Stimulated activated CD4-positive, alpha-beta T cell treated with anti-CD3 and anti-CD28 coated beads, Interleukin-15, amount 100 ng/mL, for 1 hour (primary cell): ENCODE results near the gene IDI2.

Experiments
- DNase-seq, 2 donors: peaks; one replicate each; pipeline ENCODE4 v3.0.0-alpha.2; 2020; ENCODE audit warnings: low read depth in 1 of 2, low spot score in 1 of 2

Gene IDI2

GRCh38 chr10:983971-984655 is 41.5 kb downstream of the IDI2 start:
- no peak for DNase-seq

- DNase-seq: no peak
These were observed 42.3 kb downstream of the IDI2 start for GRCh38 chr10:983401-983800.

GRCh38 chr10:980468-981093 is 45.1 kb downstream of the IDI2 start:
- DNase-seq: no peak

- DNase-seq: no peak
These were observed 46.7 kb downstream of the IDI2 start for GRCh38 chr10:978826-979421.

DNA sequence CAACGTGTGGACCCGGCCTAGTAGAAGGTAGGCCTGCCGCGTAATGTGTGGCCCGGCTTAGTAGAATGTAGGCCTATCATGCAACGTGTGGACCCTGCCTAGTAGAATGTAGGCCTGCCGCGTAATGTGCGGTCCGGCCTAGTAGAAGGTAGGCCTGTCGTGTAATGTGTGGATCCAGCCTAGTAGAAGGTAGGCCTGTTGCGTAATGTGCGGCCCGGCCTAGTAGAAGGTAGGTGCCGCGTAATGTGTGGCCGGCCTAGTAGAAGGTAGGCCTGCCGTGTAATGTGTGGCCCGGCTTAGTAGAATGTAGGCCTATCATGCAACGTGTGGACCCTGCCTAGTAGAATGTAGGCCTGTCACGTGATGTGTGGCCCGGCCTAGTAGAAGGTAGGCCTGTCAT is 49.3 kb downstream of the IDI2 start:
- no peak for DNase-seq

DNA sequence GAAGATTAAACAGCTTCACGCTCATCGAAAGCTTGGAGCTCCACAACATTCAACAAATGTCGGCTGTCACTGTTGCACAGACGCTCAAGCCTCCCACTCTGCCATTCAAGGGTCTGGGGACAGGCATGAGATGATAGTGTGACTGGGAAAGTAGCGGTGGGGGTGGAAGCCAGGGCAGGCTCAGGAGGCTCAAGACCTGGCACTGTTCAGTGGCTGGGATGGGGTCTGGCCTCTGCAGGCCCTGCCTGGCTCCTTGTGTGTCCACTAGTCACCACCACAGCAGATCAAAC is 50.9 kb downstream of the IDI2 start:
- no peak for DNase-seq

GRCh38 chr10:974038-974784 is 51.4 kb downstream of the IDI2 start:
- no peak for DNase-seq

GRCh38 chr10:972763-973162 is 52.9 kb downstream of the IDI2 start:
- no peak for DNase-seq

DNA sequence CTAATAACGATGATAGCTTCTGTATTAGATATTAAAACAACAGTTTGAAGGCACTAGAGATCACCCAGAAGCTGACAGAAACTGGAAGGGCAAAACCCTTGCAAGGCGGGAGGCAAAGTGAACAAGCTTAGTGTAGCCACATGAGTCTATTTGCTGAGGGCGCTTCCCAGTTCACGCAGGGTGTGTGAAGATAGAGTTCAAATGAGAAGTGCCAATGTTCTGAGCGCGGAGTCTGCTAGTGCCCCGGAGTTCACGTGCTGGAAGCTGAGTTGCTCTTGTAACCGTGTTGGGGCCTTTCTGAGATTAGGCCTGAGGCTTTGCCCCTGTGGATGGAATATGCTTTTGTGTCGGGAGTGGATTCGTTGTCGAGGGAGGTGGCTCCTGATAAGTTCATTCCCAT is 54.0 kb downstream of the IDI2 start:
- DNase-seq: no peak

- no peak for DNase-seq
These were observed 54.5 kb downstream of the IDI2 start for GRCh38 chr10:971150-971542.

DNA sequence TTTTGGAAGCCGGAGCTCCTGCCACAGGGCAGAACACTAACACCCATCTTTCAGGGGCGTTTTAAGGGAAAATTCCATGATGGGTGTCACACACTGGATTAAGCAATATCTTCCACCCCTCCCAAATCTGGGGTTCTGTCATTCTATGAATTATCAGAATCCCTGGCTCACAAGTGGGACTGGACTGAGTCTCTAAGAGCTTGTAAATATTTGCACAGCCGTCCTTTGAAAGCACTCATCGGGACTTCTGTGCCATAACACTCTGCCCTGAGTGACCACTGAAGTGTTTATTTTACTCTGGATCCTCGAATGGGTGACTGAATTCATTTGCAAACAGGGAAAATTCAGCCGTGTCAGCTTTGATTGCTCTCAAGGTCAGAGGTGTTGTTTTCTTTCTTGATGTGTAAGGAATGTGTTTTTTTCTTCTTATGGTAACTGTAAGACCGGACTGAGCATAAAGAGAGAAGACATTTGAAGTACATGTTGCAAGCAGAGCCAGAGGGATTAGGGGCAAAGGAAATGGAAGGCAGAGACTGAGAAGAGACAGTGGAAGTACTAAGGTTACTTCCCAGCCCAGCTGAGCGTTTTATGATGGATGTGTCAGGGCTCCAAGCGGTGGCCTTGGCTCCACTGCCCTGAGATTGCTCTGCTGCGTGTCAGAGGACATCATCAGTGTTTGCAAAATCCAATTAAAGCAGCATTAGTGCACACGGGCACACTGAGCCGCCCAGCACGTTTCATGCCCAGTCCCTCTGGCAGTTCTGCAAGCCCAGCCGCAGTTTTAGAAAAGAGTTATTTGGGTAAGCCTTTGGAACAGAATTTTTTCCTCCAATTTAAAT is 55.1 kb downstream of the IDI2 start:
- no peak for DNase-seq

GRCh38 chr10:969473-970150 is 56.0 kb downstream of the IDI2 start:
- no peak for DNase-seq
